IMR-90 (cell line): ENCODE measurements around the gene CTIF. TPM values are rescaled to one million over a fixed set of nuclear protein-coding genes. Genes with fewer than 3 reads are reported as not detected.

Experiments
- ATAC-seq: fragments of 200-7000 bp; cut with Tn5 transposase; 2 replicates; pipeline ENCODE4 v1.9.1; 2020; ENCODE audit warnings: low read depth, mild to moderate bottlenecking, moderate library complexity
- BruUV-seq: library from RNA; stranded (reverse); fragments of 400-500 nt; replicated peaks from 2 replicates; lab custom pipeline; 2021; lab: Mats Ljungman, UMichigan
- CTCF ChIA-PET: fragments of 300-600 bp; formaldehyde crosslinking; extraction: SDS; loops from one replicate; lab custom pipeline; 2021; ENCODE audit warnings: antibody characterized with exemption; lab: Yijun Ruan, JAX
- POLR2A ChIA-PET: fragments of 300-600 bp; sonication (Branson Sonifier 250); formaldehyde crosslinking; loops from one replicate; lab custom pipeline; 2022; ENCODE audit warnings: antibody characterized with exemption; ENCODE audit not compliant: unreplicated experiment; lab: Charles Lee
- DNase-seq: peaks from one replicate; pipeline ENCODE4 v3.0.0; 2013
- H2AFZ ChIP-seq: replicated peaks from 2 replicates; pipeline ENCODE3; 2013; ENCODE audit warnings: low read length, mild to moderate bottlenecking; ENCODE audit not compliant: poor library complexity
- H2AK5ac ChIP-seq: 2 replicates; pipeline ENCODE4 v1.6.1; 2013; ENCODE audit warnings: low read depth, low read length, inconsistent platforms
- H2AK9ac ChIP-seq: replicated peaks from 2 replicates; pipeline ENCODE3; 2013; ENCODE audit warnings: mild to moderate bottlenecking, low read depth, low read length, moderate library complexity; ENCODE audit not compliant: poor library complexity
- H2BK120ac ChIP-seq: 2 replicates; pipeline ENCODE4 v1.6.1; 2013; ENCODE audit warnings: low read depth, low read length, inconsistent platforms
- H2BK15ac ChIP-seq: 3 replicates; pipeline ENCODE4 v1.6.1; 2013; ENCODE audit warnings: low read depth, low read length, inconsistent platforms
- H2BK20ac ChIP-seq: 2 replicates; pipeline ENCODE4 v1.6.1; 2013; ENCODE audit warnings: low read depth, mild to moderate bottlenecking, inconsistent platforms, low read length, moderate library complexity
- H2BK5ac ChIP-seq: 2 replicates; pipeline ENCODE4 v1.6.1; 2013; ENCODE audit warnings: mild to moderate bottlenecking, low read depth, low read length, inconsistent platforms; ENCODE audit not compliant: poor library complexity, severe bottlenecking
- H3K14ac ChIP-seq: replicated peaks from 2 replicates; pipeline ENCODE4 v1.6.1; 2013; ENCODE audit warnings: low read depth, low read length, inconsistent platforms
- H3K18ac ChIP-seq: 2 replicates; pipeline ENCODE4 v1.6.1; 2013; ENCODE audit warnings: low read depth, low read length, control low read depth
- H3K23ac ChIP-seq: 2 replicates; pipeline ENCODE4 v1.6.1; 2013; ENCODE audit warnings: low read depth, low read length, inconsistent platforms
- H3K27ac ChIP-seq: 2 replicates; pipeline ENCODE4 v1.5.1; 2013; ENCODE audit warnings: mild to moderate bottlenecking, control low read depth, low read length; ENCODE audit not compliant: insufficient read depth
- H3K27me3 ChIP-seq: 2 replicates; pipeline ENCODE4 v1.6.1; 2013; ENCODE audit warnings: low read length; ENCODE audit not compliant: control insufficient read depth, insufficient read depth
- H3K36me3 ChIP-seq: 2 replicates; pipeline ENCODE4 v1.6.1; 2013; ENCODE audit warnings: low read length, mixed read lengths; ENCODE audit not compliant: control insufficient read depth, insufficient read depth
- H3K4ac ChIP-seq: 2 replicates; pipeline ENCODE4 v1.6.1; 2013; ENCODE audit warnings: low read depth, low read length, inconsistent platforms
- H3K4me1 ChIP-seq: 2 replicates; pipeline ENCODE4 v1.6.1; 2013; ENCODE audit warnings: low read length, mixed read lengths; ENCODE audit not compliant: control insufficient read depth, insufficient read depth
- H3K4me2 ChIP-seq: 2 replicates; pipeline ENCODE4 v1.6.1; 2013; ENCODE audit warnings: low read depth, mild to moderate bottlenecking, control low read depth, low read length, moderate library complexity
- H3K4me3 ChIP-seq: 2 replicates; pipeline ENCODE4 v1.5.1; 2013; ENCODE audit warnings: low read depth, mild to moderate bottlenecking, control low read depth, low read length, moderate library complexity; ENCODE audit not compliant: insufficient read depth
- H3K56ac ChIP-seq: 2 replicates; pipeline ENCODE4 v1.6.1; 2013; ENCODE audit warnings: low read length, inconsistent platforms; ENCODE audit not compliant: insufficient read depth; ENCODE audit errors: extremely low read depth
- H3K79me1 ChIP-seq, 2 experiments: 2 replicates each; pipeline ENCODE4 v1.6.1; 2013; ENCODE audit warnings: low read length in 2 of 2, inconsistent platforms in 1 of 2, low read depth in 1 of 2
- H3K9ac ChIP-seq: 2 replicates; pipeline ENCODE4 v1.6.1; 2013; ENCODE audit warnings: low read depth, low read length, control low read depth
- H3K9me1 ChIP-seq: 2 replicates; pipeline ENCODE4 v1.6.1; 2013; ENCODE audit warnings: low read length, inconsistent platforms; ENCODE audit not compliant: insufficient read depth
- H3K9me3 ChIP-seq: 2 replicates; pipeline ENCODE4 v1.6.1; 2013; ENCODE audit warnings: low read length; ENCODE audit not compliant: control insufficient read depth, insufficient read depth
- H4K20me1 ChIP-seq: 2 replicates; pipeline ENCODE4 v1.6.1; 2013; ENCODE audit warnings: low read length, inconsistent platforms; ENCODE audit not compliant: insufficient read depth
- H4K5ac ChIP-seq: 2 replicates; pipeline ENCODE4 v1.6.1; 2013; ENCODE audit warnings: mild to moderate bottlenecking, low read depth, low read length, control low read depth
- H4K8ac ChIP-seq, 2 experiments: 2 replicates each; pipeline ENCODE4 v1.6.1; 2013; ENCODE audit warnings: low read depth in 2 of 2, low read length in 2 of 2, control low read depth in 1 of 2, inconsistent platforms in 1 of 2
- H4K91ac ChIP-seq: 2 replicates; pipeline ENCODE4 v1.6.1; 2013; ENCODE audit warnings: low read depth, low read length, inconsistent platforms; ENCODE audit not compliant: insufficient read depth
- BHLHE40 ChIP-seq: fragments of 150-350 bp; IDR thresholded peaks from 2 replicates; pipeline ENCODE4 v1.6.1; 2016; ENCODE audit warnings: mild to moderate bottlenecking, low read depth, low read length
- CEBPB ChIP-seq: IDR thresholded peaks from 2 replicates; pipeline ENCODE4 v1.6.1; 2012; ENCODE audit warnings: low read depth, low read length, improper control_type of control experiment
- CHD1 ChIP-seq: IDR thresholded peaks from 2 replicates; pipeline ENCODE4 v1.6.1; 2012; ENCODE audit warnings: low read depth, low read length, improper control_type of control experiment
- CTCF ChIP-seq: conservative IDR thresholded peaks from 2 replicates; pipeline ENCODE4 v1.5.1; 2012; ENCODE audit warnings: mild to moderate bottlenecking, low read depth, low read length, improper control_type of control experiment
- FOS ChIP-seq: fragments of 150-350 bp; IDR thresholded peaks from 2 replicates; pipeline ENCODE4 v1.6.1; 2016; ENCODE audit warnings: low read depth, low read length
- MAFK ChIP-seq: IDR thresholded peaks from 2 replicates; pipeline ENCODE4 v1.6.1; 2012; ENCODE audit warnings: low read depth, low read length, improper control_type of control experiment
- MAZ ChIP-seq: IDR thresholded peaks from 2 replicates; pipeline ENCODE4 v1.6.1; 2012; ENCODE audit warnings: low read depth, mild to moderate bottlenecking, low read length, improper control_type of control experiment, moderate library complexity, borderline replicate concordance
- MXI1 ChIP-seq: IDR thresholded peaks from 2 replicates; pipeline ENCODE4 v1.6.1; 2012; ENCODE audit warnings: low read depth, mild to moderate bottlenecking, low read length, moderate library complexity, borderline replicate concordance
- NFE2L2 ChIP-seq: fragments of 150-350 bp; IDR thresholded peaks from 2 replicates; pipeline ENCODE4 v1.6.1; 2016; ENCODE audit warnings: low read depth, mild to moderate bottlenecking, low read length
- POLR2A ChIP-seq: IDR thresholded peaks from 2 replicates; pipeline ENCODE4 v1.6.1; 2012; ENCODE audit warnings: mild to moderate bottlenecking, low read depth, low read length
- RAD21 ChIP-seq: IDR thresholded peaks from 2 replicates; pipeline ENCODE4 v1.6.1; 2012; ENCODE audit warnings: low read length, improper control_type of control experiment
- RCOR1 ChIP-seq: IDR thresholded peaks from 2 replicates; pipeline ENCODE4 v1.6.1; 2012; ENCODE audit warnings: mild to moderate bottlenecking, low read length, improper control_type of control experiment; ENCODE audit not compliant: insufficient replicate concordance
- RFX5 ChIP-seq: IDR thresholded peaks from 2 replicates; pipeline ENCODE4 v1.8.0; 2012; ENCODE audit warnings: low read depth, mild to moderate bottlenecking, low read length, moderate library complexity
- SMC3 ChIP-seq: fragments of 150-350 bp; IDR thresholded peaks from 2 replicates; pipeline ENCODE4 v1.6.1; 2016; ENCODE audit warnings: low read depth, mild to moderate bottlenecking, antibody characterized with exemption, low read length, moderate library complexity
- USF2 ChIP-seq: fragments of 150-350 bp; IDR thresholded peaks from 2 replicates; pipeline ENCODE4 v1.6.1; 2017; ENCODE audit warnings: mild to moderate bottlenecking, antibody characterized with exemption, low read length, low read depth
- WGBS, 2 experiments: methylation state at CpG; one replicate each; pipeline versions ENCODE4 v1.1.5 to v1.1.7; 2013; ENCODE audit warnings: missing lambda C conversion rate in 2 of 2; ENCODE audit not compliant: insufficient read length in 1 of 2; ENCODE audit errors: extremely low coverage in 2 of 2; 5-methylcytosine and 5-hydroxymethylcytosine counted together
- dilution Hi-C: fragments of 300-500 bp; cut with HindIII; formaldehyde crosslinking; loops from one replicate; pipeline ENCODE4 v1.14.3; 2018; ENCODE audit warnings: low sequenced_read_pairs; ENCODE audit not compliant: unreplicated experiment
- in situ Hi-C: fragments of 300-500 bp; cut with MboI; formaldehyde crosslinking; loops from 3 replicates; pipeline ENCODE4 v1.14.3; 2019; ENCODE audit warnings: low sequenced_read_pairs, inconsistent platforms, mixed read lengths
- intact Hi-C: fragments of 100-400 bp; cut with micrococcal nuclease; formaldehyde crosslinking; loops from 2 replicates; pipeline ENCODE4 v1.10.0; 2022
- polyA plus RNA-seq, 3 experiments: library from polyadenylated mRNA; depleted of rRNA; stranded (reverse); fragments of >200 nt; gene quantifications; 2 replicates each; pipeline ENCODE4 v1.2.3, GENCODE V29; 2012; ENCODE audit warnings: low replicate concordance in 1 of 3
- total RNA-seq: library from RNA; depleted of rRNA; stranded (reverse); fragments of >200 nt; gene quantifications from 2 replicates; pipeline ENCODE4 v1.2.3, GENCODE V29; 2012
- TF ChIP-seq, protein P1 (sequence below): fragments of 150-350 bp; IDR thresholded peaks from 2 replicates; pipeline ENCODE4 v1.6.1; 2016; ENCODE audit warnings: low read depth, mild to moderate bottlenecking, low read length, moderate library complexity, borderline replicate concordance

The CTIF gene
- total and polyA plus RNA-seq, 2 of the 4 experiments (the other 2 are of a cell fraction) = 25.1 to 57.0 TPM

DNA sequence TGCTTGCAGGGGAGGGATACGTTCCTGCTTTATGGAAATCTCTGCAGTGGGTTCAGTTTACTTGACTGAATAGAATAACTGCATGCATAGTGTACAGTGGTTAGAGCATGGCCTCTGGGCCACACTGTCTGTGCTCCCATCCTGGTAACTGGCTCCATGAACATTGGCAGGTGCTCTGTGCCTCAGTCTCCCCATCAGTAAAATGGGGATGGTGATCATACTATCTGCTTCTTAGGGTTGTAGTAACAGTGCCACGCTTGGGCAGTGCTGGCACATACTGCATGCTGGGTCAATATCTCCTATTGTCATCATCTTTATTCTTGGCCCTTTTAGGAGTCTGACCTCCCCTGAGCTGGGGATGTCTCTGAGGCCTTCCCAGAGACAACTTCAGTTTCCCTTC lies 117.3 kb downstream of the CTIF start:
- DNase-seq (no peak), ATAC-seq (peak; percentile 21)
- H4K5ac ChIP-seq = no peak overlapping the region
- H3K18ac ChIP-seq = no peak overlapping the region
- TF ChIP-seq BHLHE40 (no peak), CEBPB (no peak), SMC3 (no peak), FOS (no peak), MAFK (no peak), POLR2A (no peak), RAD21 (no peak), RFX5 (no peak), MXI1 (no peak), NFE2L2 (no peak), MAZ (no peak), USF2 (no peak), CHD1 (no peak), CTCF (no peak), RCOR1 (no peak)
- TF ChIP-seq, protein P1, sequence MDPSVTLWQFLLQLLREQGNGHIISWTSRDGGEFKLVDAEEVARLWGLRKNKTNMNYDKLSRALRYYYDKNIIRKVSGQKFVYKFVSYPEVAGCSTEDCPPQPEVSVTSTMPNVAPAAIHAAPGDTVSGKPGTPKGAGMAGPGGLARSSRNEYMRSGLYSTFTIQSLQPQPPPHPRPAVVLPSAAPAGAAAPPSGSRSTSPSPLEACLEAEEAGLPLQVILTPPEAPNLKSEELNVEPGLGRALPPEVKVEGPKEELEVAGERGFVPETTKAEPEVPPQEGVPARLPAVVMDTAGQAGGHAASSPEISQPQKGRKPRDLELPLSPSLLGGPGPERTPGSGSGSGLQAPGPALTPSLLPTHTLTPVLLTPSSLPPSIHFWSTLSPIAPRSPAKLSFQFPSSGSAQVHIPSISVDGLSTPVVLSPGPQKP = no peak
- H3K4me2 ChIP-seq = no peak overlapping the region
- no peak overlapping the region for H3K4ac ChIP-seq
- no peak overlapping the region for H3K56ac ChIP-seq
- ChIA-PET POLR2A (no interaction called here), CTCF (interaction anchor here (0.9 kb wide), 1 partner anchor 49 kb away, joined by 3 read pairs; no protein-coding TSS in a partner anchor)
- peaks cover 41% of the 10 kb centered on the region for H3K9me1 ChIP-seq
- intact Hi-C loops = no loop called here
- dilution Hi-C loops = no loop called here
- no TSS peak for BruUV-seq
- H4K8ac ChIP-seq = no peak overlapping the region
- H3K27ac ChIP-seq = no peak overlapping the region
- H3K4me3 ChIP-seq = no peak overlapping the region
- H2AK5ac ChIP-seq = no peak overlapping the region
- peak overlapping the region; percentile 44; the same call in 1 of the 2 replicates for H3K23ac ChIP-seq
- in situ Hi-C loops = no loop called here
- no peaks in the 10 kb centered on the region for H3K9me3 ChIP-seq
- no peak overlapping the region for H2AFZ ChIP-seq
- H3K14ac ChIP-seq = peak overlapping the region; percentile 40; the same call in 1 of the 2 replicates
- no peak overlapping the region for H2AK9ac ChIP-seq
- no peak overlapping the region for H2BK15ac ChIP-seq
- H3K9ac ChIP-seq = no peak overlapping the region
- no peak overlapping the region for H2BK120ac ChIP-seq
- H2BK20ac ChIP-seq = no peak overlapping the region
- H2BK5ac ChIP-seq = no peak overlapping the region
- no peaks in the 10 kb centered on the region for H3K36me3 ChIP-seq
- WGBS, 2 experiments = no CpG with 5 or more reads among the region's 2 CpGs
- H3K79me1 ChIP-seq = peaks cover 35 to 62% of the 10 kb centered on the region in 2 experiments
- no peak overlapping the region for H4K91ac ChIP-seq
- H4K20me1 ChIP-seq = peaks cover 51% of the 10 kb centered on the region
- no peaks in the 10 kb centered on the region for H3K27me3 ChIP-seq
- peaks cover 23% of the 10 kb centered on the region for H3K4me1 ChIP-seq
